PC-9 (cell line): ENCODE results near the gene CARMIL3.

ENCODE experiments used
- EZH2 ChIP-seq: fragments of 200-600 bp; sonication (generic); IDR thresholded peaks from 2 replicates; pipeline ENCODE4 v1.8.0; 2017; ENCODE audit warnings: antibody characterized with exemption, low read depth
- TF ChIP-seq, protein P1 (sequence below): fragments of 200-600 bp; sonication (generic); conservative IDR thresholded peaks from 2 replicates; pipeline ENCODE4 v1.6.1; 2017; ENCODE audit warnings: mixed run types, antibody characterized with exemption, mild to moderate bottlenecking, moderate library complexity

- TF ChIP-seq EZH2: no peak
- TF ChIP-seq, protein P1, sequence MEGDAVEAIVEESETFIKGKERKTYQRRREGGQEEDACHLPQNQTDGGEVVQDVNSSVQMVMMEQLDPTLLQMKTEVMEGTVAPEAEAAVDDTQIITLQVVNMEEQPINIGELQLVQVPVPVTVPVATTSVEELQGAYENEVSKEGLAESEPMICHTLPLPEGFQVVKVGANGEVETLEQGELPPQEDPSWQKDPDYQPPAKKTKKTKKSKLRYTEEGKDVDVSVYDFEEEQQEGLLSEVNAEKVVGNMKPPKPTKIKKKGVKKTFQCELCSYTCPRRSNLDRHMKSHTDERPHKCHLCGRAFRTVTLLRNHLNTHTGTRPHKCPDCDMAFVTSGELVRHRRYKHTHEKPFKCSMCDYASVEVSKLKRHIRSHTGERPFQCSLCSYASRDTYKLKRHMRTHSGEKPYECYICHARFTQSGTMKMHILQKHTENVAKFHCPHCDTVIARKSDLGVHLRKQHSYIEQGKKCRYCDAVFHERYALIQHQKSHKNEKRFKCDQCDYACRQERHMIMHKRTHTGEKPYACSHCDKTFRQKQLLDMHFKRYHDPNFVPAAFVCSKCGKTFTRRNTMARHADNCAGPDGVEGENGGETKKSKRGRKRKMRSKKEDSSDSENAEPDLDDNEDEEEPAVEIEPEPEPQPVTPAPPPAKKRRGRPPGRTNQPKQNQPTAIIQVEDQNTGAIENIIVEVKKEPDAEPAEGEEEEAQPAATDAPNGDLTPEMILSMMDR: no peak
Measured at GRCh38 chr14:24093901-24094840, 42.4 kb downstream of the CARMIL3 start, which contains the start of gene PCK2.
